ENCODE results near the gene RIIAD1.
"Not testable (repeated sequence)": the region's sequence is repeated elsewhere in the genome, so short reads cannot be mapped to it uniquely, and the experiment has no call there.

The RIIAD1 gene

GRCh38 chr1:151711044-151711800 lies 10.1 kb upstream of the RIIAD1 start:
- DNase-seq (ENCODE audit: low spot score) = no peak

- DNase-seq (ENCODE audit: low spot score) = no peak
Observed at GRCh38 chr1:151711951-151712350, 9.4 kb upstream of the RIIAD1 start.

GRCh38 chr1:151713044-151713443 lies 8.3 kb upstream of the RIIAD1 start:
- DNase-seq (ENCODE audit: low spot score) = no peak

- no peak for DNase-seq (ENCODE audit: low spot score)
Observed at GRCh38 chr1:151713874-151714273, 7.4 kb upstream of the RIIAD1 start.

- no peak for DNase-seq (ENCODE audit: low spot score)
Observed at GRCh38 chr1:151714820-151715725, 6.2 kb upstream of the RIIAD1 start.

- no peak for DNase-seq (ENCODE audit: low spot score)
Observed at GRCh38 chr1:151715726-151716404, 5.5 kb upstream of the RIIAD1 start.

- no peak for DNase-seq (ENCODE audit: low spot score)
Observed at GRCh38 chr1:151716405-151716762, 4.9 kb upstream of the RIIAD1 start.

- peak; percentile 44 for DNase-seq (ENCODE audit: low spot score)
Observed at GRCh38 chr1:151716771-151717631, 4.3 kb upstream of the RIIAD1 start, which contains the start of gene CELF3. TSS of gene CELF3 (minus strand) at chr1:151716803. CDS start at chr1:151716020, 783 bp downstream.

GRCh38 chr1:151718011-151718431 lies 3.3 kb upstream of the RIIAD1 start:
- peak; percentile 56 for DNase-seq (ENCODE audit: low spot score)

- DNase-seq (ENCODE audit: low spot score) = no peak
Observed at GRCh38 chr1:151718666-151719065, 2.7 kb upstream of the RIIAD1 start.

- no peak for DNase-seq (ENCODE audit: low spot score)
Observed at GRCh38 chr1:151720125-151720524, 1.2 kb upstream of the RIIAD1 start.

GRCh38 chr1:151720554-151720953 lies 768 bp upstream of the RIIAD1 start:
- peak; percentile 64 for DNase-seq (ENCODE audit: low spot score)

GRCh38 chr1:151721788-151722510 lies 627 bp downstream of the RIIAD1 start:
- no peak for DNase-seq (ENCODE audit: low spot score)

GRCh38 chr1:151723726-151724370 lies 2.5 kb downstream of the RIIAD1 start:
- no peak for DNase-seq (ENCODE audit: low spot score)

GRCh38 chr1:151728151-151729054 lies 7.1 kb downstream of the RIIAD1 start:
- no peak for DNase-seq (ENCODE audit: low spot score)

- no peak for DNase-seq (ENCODE audit: low spot score)
Observed at GRCh38 chr1:151729157-151729965, 8.0 kb downstream of the RIIAD1 start.

- DNase-seq (ENCODE audit: low spot score) = no peak
Observed at GRCh38 chr1:151729966-151730291, 8.6 kb downstream of the RIIAD1 start.

- DNase-seq (ENCODE audit: low spot score) = no peak
Observed at GRCh38 chr1:151733126-151733525, 11.8 kb downstream of the RIIAD1 start.

GRCh38 chr1:151733995-151734394 lies 12.7 kb downstream of the RIIAD1 start:
- DNase-seq (ENCODE audit: low spot score) = not testable (repeated sequence)
